Measurements from ENCODE around the gene EOLA2.
"Not testable (repeated sequence)": the region's sequence is repeated elsewhere in the genome, so short reads cannot be mapped to it uniquely, and the experiment has no call there.

EOLA2 gene

GRCh38 chrX:149938427-149938880 is at the start of gene EOLA2:
Gene EOLA2 (minus strand): TSS chrX:149938491. CDS start chrX:149933874, 4,617 bp downstream.
- DNase-seq: peak; percentile 96

- no peak for DNase-seq
These were observed 49.3 kb upstream of the EOLA2 start for GRCh38 chrX:149987613-149988012.

GRCh38 chrX:149984411-149984810 is 46.1 kb upstream of the EOLA2 start:
- no peak for DNase-seq

- DNase-seq: no peak
These were observed 44.0 kb upstream of the EOLA2 start for GRCh38 chrX:149982310-149982709.

GRCh38 chrX:149979126-149979644 is 40.9 kb upstream of the EOLA2 start:
- no peak for DNase-seq

GRCh38 chrX:149962859-149963757 is 24.8 kb upstream of the EOLA2 start:
- DNase-seq: peak; percentile 28

- DNase-seq: no peak
These were observed 23.7 kb upstream of the EOLA2 start for GRCh38 chrX:149962010-149962409.

- DNase-seq: no peak
These were observed 23.3 kb upstream of the EOLA2 start for GRCh38 chrX:149961572-149961971.

- DNase-seq: peak; percentile 16
These were observed 12.4 kb upstream of the EOLA2 start for GRCh38 chrX:149950681-149951080.

GRCh38 chrX:149949743-149950436 is 11.6 kb upstream of the EOLA2 start:
- DNase-seq: no peak

- DNase-seq: no peak
These were observed 9.7 kb upstream of the EOLA2 start for GRCh38 chrX:149948016-149948415.

GRCh38 chrX:149946932-149947331 is 8.6 kb upstream of the EOLA2 start:
- DNase-seq: not testable (repeated sequence)

GRCh38 chrX:149945820-149946219 is 7.5 kb upstream of the EOLA2 start:
- DNase-seq: not testable (repeated sequence)

GRCh38 chrX:149945087-149945670 is 6.9 kb upstream of the EOLA2 start:
- DNase-seq: not testable (repeated sequence)

GRCh38 chrX:149940674-149941024 is 2.4 kb upstream of the EOLA2 start:
- DNase-seq: not testable (repeated sequence)

- DNase-seq: peak; percentile 96
These were observed 1.8 kb upstream of the EOLA2 start for GRCh38 chrX:149939905-149940673.

- no peak for DNase-seq
These were observed 1.3 kb upstream of the EOLA2 start for GRCh38 chrX:149939655-149939904.

- peak; percentile 92 for DNase-seq
These were observed 777 bp upstream of the EOLA2 start for GRCh38 chrX:149938881-149939654.

GRCh38 chrX:149937871-149938426 is 342 bp downstream of the EOLA2 start:
- DNase-seq: peak; percentile 12

GRCh38 chrX:149937328-149937727 is 963 bp downstream of the EOLA2 start:
- not testable (repeated sequence) for DNase-seq

GRCh38 chrX:149933547-149933946 is 4.7 kb downstream of the EOLA2 start:
- not testable (repeated sequence) for DNase-seq

- DNase-seq: not testable (repeated sequence)
These were observed 5.3 kb downstream of the EOLA2 start for GRCh38 chrX:149932970-149933369.
